Measurements from ENCODE around the gene XPO6.

XPO6 gene

GRCh38 chr16:28061352-28062101 is 150.2 kb downstream of the XPO6 start:
- DNase-seq, result no peak

- DNase-seq, result no peak
These were observed 151.8 kb downstream of the XPO6 start for GRCh38 chr16:28059841-28060575.

- DNase-seq, result no peak
These were observed 152.8 kb downstream of the XPO6 start for GRCh38 chr16:28058839-28059589.

DNA sequence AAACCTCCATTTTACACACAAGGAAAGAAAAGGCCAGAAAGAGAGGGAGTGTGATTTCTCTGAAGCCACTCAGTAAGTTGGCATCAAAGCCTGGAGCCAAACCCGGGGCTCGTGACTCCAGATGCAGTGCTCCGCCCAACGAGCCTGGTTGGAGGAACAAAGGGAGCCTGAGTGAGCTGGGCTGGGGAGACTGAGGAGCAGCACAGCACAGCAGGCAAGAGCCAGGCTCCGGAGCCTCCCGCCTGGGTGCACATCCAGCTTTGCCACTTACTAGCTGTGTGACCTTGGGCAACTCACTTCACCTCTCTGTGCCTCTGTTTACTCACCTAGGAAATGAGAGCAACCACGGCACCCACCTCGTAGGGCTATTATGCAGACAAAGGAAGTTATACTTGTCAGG is 153.8 kb downstream of the XPO6 start:
- no peak for DNase-seq

GRCh38 chr16:28053461-28053860 is 158.3 kb downstream of the XPO6 start:
- no peak for DNase-seq

DNA sequence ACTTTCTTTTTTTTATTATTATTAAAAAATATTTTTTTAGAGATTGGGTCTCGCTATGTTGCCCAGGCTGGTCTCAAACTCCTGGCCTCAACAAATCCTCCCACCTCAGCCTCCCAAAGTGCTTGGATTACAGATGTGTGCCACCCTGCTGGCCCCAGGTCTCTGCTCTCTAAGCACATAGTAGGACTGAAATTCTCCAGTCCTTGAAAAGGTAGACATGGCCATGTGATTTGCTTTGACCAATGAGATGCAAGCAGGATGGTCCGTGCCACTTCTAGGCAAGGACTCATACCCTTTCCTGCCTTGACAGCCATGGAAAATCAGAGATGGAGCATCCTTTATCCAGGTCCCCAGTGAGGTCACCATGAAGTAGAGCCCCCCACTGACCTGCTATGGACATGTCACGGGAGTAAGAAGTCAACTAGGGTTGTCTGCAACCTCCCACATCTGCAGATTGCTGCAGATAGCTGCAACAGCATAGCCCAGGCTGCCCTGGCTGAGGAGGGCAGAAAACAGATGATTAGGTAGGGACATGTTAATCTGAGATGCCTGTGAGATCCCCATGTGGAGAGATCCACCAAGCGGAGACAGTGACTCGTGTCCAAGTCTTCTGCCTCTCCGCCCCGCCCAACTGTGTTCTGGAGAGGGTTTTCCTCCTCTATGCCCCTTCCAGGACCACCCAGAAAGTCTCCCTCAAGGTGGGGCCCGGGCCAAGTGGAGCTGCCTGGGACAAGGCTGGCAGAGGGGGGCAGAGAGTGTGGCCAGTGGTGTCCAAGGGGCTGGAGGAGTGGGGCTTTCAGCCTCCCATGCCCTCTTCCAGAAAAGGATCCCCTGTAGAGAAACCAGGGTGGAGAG is 159.3 kb downstream of the XPO6 start:
- no peak for DNase-seq

- DNase-seq, result no peak
These were observed 160.3 kb downstream of the XPO6 start for GRCh38 chr16:28051486-28051885.

Measured in suppressor macrophage treated with lipopolysaccharide for 4 hours (primary cell).